AG09309 (cell line): ENCODE measurements around the gene GBF1.
A peak's percentile ranks its signal among the peaks of the same experiment; 100 is the strongest.

Experiments used
- DNase-seq: peaks from one replicate; pipeline ENCODE4 v3.0.0-alpha.2; 2010; ENCODE audit warnings: low read depth
- H3K4me3 ChIP-seq: 2 replicates; pipeline ENCODE4 v1.5.1; 2011; ENCODE audit warnings: mild to moderate bottlenecking, low read depth, low read length, moderate library complexity; ENCODE audit not compliant: control insufficient read depth
- CTCF ChIP-seq: IDR thresholded peaks from 2 replicates; pipeline ENCODE4 v1.5.1; 2011; ENCODE audit warnings: mild to moderate bottlenecking, low read depth, low read length, inconsistent platforms; ENCODE audit not compliant: insufficient read depth, control insufficient read depth; ENCODE audit errors: missing control alignments

GBF1 gene

GRCh38 chr10:102240467-102241031 lies 4.8 kb upstream of the GBF1 start:
- H3K4me3 ChIP-seq, result peak overlapping the region; percentile 81
- DNase-seq, result no peak
- TF ChIP-seq CTCF, result no peak

DNA sequence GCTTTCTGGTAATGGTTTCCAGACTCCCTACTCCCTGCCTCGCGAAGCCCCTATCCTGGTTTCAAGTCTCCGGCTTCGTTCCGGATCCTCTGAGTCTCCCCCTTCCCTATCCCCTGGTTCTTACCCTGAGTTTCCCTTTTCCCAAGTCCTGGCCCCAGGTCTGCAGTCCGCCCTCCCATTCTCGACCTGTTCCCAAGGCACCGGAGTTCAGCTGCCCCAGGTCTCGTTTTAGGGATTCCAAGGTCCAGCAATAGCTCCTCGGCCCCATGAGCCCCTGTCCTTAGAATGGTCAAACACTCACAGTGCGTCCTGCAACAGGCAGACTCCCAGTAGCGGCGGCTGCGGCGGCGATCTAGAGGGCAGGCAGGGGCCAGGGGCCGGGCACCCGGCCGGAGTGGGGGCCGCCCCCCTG lies 4.3 kb upstream of the GBF1 start:
- no peak for TF ChIP-seq CTCF
- DNase-seq, result no peak

DNA sequence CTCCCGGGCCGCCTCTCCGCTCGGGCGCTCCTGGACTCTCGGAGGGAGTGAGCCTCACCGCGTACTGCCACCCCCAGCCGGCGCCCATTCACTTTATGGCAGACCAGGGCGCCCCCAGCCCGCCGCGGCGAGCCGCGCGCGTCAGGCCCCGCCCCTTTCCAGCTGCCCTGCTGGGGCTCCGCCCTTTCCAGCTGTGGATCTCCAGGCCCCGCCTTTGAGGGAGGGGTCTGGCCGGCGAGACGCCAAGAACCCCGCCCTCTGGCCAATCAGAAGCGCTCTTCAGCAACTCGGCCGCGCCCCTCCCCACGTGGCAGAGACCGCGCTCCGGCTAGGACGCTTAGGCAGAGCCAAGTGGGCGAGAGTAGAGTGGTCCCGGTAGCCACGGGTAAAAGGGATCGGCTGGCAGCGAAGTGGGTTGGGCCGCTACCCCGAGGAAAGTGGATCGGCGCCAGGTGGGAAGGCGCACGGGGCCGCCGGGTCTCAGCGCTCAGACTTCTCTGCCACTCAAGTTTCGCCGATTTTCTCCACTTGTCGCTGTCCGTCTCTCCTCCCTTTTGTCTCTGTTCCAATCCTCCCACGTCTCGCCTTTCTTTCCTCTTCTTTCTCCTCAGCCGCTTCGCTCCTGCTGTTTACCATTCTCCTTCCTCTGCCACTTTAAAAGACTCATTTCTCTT lies 3.8 kb upstream of the GBF1 start, which contains the start of gene PITX3:
Gene PITX3, minus strand, starts transcription at position 69 of the 674 bp plus-strand sequence. CDS start 9,432 bp downstream, outside the sequence.
- no peak for TF ChIP-seq CTCF
- DNase-seq, result no peak
- H3K4me3 ChIP-seq, result peak within 1 kb of the TSS; percentile 81

More for the DNA sequence above, 4.3 kb upstream of the GBF1 start:
- peak overlapping the region; percentile 81 for H3K4me3 ChIP-seq

DNA sequence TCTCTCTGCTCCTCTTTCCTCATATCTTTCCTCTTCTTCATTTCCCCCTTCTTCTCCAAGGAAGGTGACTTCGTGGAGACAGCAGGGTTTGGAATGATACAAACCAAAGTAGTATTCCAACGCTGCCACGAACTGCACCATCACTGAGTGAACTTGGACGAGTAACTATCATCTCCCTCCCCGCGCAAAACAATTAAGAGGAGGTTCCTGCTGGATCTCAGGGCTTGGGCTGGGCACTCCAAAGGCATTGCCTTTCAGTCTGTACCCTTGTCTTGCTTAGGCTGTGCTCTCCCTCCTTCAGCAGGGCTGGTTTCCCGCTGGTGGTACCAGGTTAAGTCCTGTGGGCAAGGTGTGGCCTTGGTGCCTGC lies 3.2 kb upstream of the GBF1 start:
- peak overlapping the region; percentile 81 for H3K4me3 ChIP-seq
- DNase-seq, result no peak
- no peak for TF ChIP-seq CTCF

- TF ChIP-seq CTCF, result no peak
- DNase-seq, result no peak
- no peak overlapping the region for H3K4me3 ChIP-seq
These were observed 2.0 kb upstream of the GBF1 start for GRCh38 chr10:102243309-102243708.

DNA sequence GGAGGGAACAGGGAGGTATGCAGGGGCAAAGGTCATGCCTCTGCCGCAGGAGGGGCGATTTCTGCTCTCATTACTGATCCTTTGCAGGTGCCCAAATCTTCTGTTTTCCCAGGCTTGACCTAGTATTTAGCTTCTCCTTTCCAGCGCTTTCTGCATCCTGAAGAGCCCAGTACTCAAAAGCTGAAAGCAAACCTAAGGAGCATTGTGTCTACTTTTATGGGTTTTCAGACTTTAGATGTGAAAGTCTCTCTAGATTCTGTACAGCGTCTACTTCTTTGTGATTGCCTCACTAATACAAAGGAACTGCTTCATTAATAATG lies 560 bp downstream of the GBF1 start:
- peak overlapping the region; percentile 90 for H3K4me3 ChIP-seq
- DNase-seq, result no peak
- TF ChIP-seq CTCF, result no peak
